GM23248 (cell line): ENCODE measurements around the gene MAP3K21. TPM values are rescaled to one million over a fixed set of nuclear protein-coding genes. Genes with fewer than 3 reads are reported as not detected.
A peak's percentile ranks its signal among the peaks of the same experiment; 100 is the strongest.

Experiments
- DNase-seq: peaks from one replicate; pipeline ENCODE4 v3.0.0-alpha.2; 2015
- H2AFZ ChIP-seq: fragments of 200-600 bp; sonication (generic); 2 replicates; pipeline ENCODE4 v1.6.1; 2016; ENCODE audit warnings: antibody characterized with exemption
- H3F3A ChIP-seq: fragments of 200-600 bp; sonication (generic); 2 replicates; pipeline ENCODE4 v1.6.1; 2016; ENCODE audit warnings: mild to moderate bottlenecking, antibody characterized with exemption, mixed run types; ENCODE audit not compliant: insufficient read depth
- H3K27ac ChIP-seq: fragments of 200-600 bp; sonication (generic); 2 replicates; pipeline ENCODE4 v1.5.1; 2016; ENCODE audit warnings: mild to moderate bottlenecking
- H3K27me3 ChIP-seq: fragments of 200-600 bp; sonication (generic); replicated peaks from 2 replicates; pipeline ENCODE4 v1.6.1; 2016; ENCODE audit warnings: mild to moderate bottlenecking; ENCODE audit not compliant: insufficient read depth
- H3K36me3 ChIP-seq: fragments of 200-600 bp; sonication (generic); 2 replicates; pipeline ENCODE4 v1.6.1; 2016; ENCODE audit warnings: low read depth, mild to moderate bottlenecking
- H3K4me1 ChIP-seq: fragments of 200-600 bp; sonication (generic); 2 replicates; pipeline ENCODE4 v1.6.1; 2016; ENCODE audit warnings: mild to moderate bottlenecking; ENCODE audit not compliant: insufficient read depth
- H3K4me2 ChIP-seq: fragments of 200-600 bp; sonication (generic); one replicate; pipeline ENCODE4 v1.6.1; 2016; ENCODE audit warnings: mild to moderate bottlenecking; ENCODE audit not compliant: unreplicated experiment
- H3K4me3 ChIP-seq: fragments of 200-600 bp; sonication (generic); 2 replicates; pipeline ENCODE4 v1.5.1; 2016; ENCODE audit warnings: mild to moderate bottlenecking
- H3K79me2 ChIP-seq: fragments of 200-600 bp; sonication (generic); 2 replicates; pipeline ENCODE4 v1.6.1; 2016; ENCODE audit warnings: mild to moderate bottlenecking; ENCODE audit not compliant: insufficient read depth
- H3K9ac ChIP-seq: fragments of 200-600 bp; sonication (generic); 2 replicates; pipeline ENCODE4 v1.6.1; 2016; ENCODE audit warnings: mild to moderate bottlenecking
- H3K9me2 ChIP-seq: fragments of 200-600 bp; sonication (generic); 2 replicates; pipeline ENCODE4 v1.6.1; 2016; ENCODE audit warnings: mixed run types, mild to moderate bottlenecking, moderate library complexity; ENCODE audit not compliant: insufficient read depth
- H3K9me3 ChIP-seq: fragments of 200-600 bp; sonication (generic); one replicate; pipeline ENCODE4 v1.6.1; 2017; ENCODE audit warnings: low read depth
- H4K20me1 ChIP-seq: fragments of 200-600 bp; sonication (generic); 2 replicates; pipeline ENCODE4 v1.6.0; 2016; ENCODE audit not compliant: insufficient read depth
- EZH2 ChIP-seq: fragments of 200-600 bp; sonication (generic); IDR thresholded peaks from 2 replicates; pipeline ENCODE4 v1.6.1; 2018; ENCODE audit warnings: antibody characterized with exemption, mild to moderate bottlenecking; ENCODE audit not compliant: insufficient read depth, poor library complexity, severe bottlenecking
- EZH2phosphoT487 ChIP-seq: fragments of 200-600 bp; sonication (generic); IDR thresholded peaks from 2 replicates; pipeline ENCODE4 v1.6.1; 2018; ENCODE audit warnings: antibody characterized with exemption, moderate library complexity, mild to moderate bottlenecking, low read depth; ENCODE audit not compliant: insufficient read depth
- WGBS, 2 experiments: methylation state at CpG; one replicate each; pipeline ENCODE4 v1.1.6; 2015 to 2017; ENCODE audit warnings: low lambda C conversion rate in 2 of 2, low coverage in 1 of 2; ENCODE audit errors: missing lambda C conversion rate in 2 of 2; 5-methylcytosine and 5-hydroxymethylcytosine counted together
- in situ Hi-C: fragments of 300-500 bp; cut with MboI; formaldehyde crosslinking; loops from 2 replicates; pipeline ENCODE4 v1.15.0; 2020
- polyA plus RNA-seq: library from polyadenylated mRNA; unstranded; fragments of >200 nt; fragmentation: Nextera tagmentation; extraction: Ambion mirVana; gene quantifications from 2 replicates; pipeline ENCODE4 v1.2.1, GENCODE V29; 2016
- total RNA-seq: library from RNA; depleted of rRNA; stranded (reverse); fragments of >200 nt; shearing (Covaris generic); gene quantifications from 2 replicates; pipeline ENCODE4 v1.2.3, GENCODE V29; 2014

Gene MAP3K21
- total and polyA plus RNA-seq, 2 experiments from 2014 or later, result 0.03 TPM; not detected in 1

GRCh38 chr1:233389169-233389568 lies 61.6 kb downstream of the MAP3K21 start:
- in situ Hi-C loops, result no loop called here
- Histone ChIP-seq H3K36me3 (no peaks in the 10 kb centered on the region), H3K4me2 (no peak overlapping the region), H3K79me2 (no peaks in the 10 kb centered on the region), H2AFZ (no peak overlapping the region), H3K9ac (no peak overlapping the region), H3K27me3 (peaks cover 12% of the 10 kb centered on the region), H3K9me2 (no peaks in the 10 kb centered on the region), H3K27ac (no peak overlapping the region), H3K9me3 (no peaks in the 10 kb centered on the region), H3K4me3 (no peak overlapping the region), H4K20me1 (no peaks in the 10 kb centered on the region), H3F3A (no peaks in the 10 kb centered on the region), H3K4me1 (no peaks in the 10 kb centered on the region)
- WGBS, 2 experiments, result 62 to 80% methylated on average over 1 of the region's 1 CpG
- DNase-seq, result peak; percentile 3
- TF ChIP-seq EZH2 (no peak), EZH2phosphoT487 (no peak)

GRCh38 chr1:233389893-233390292 lies 62.4 kb downstream of the MAP3K21 start:
- DNase-seq, result no peak
- Histone ChIP-seq H3K36me3 (no peaks in the 10 kb centered on the region), H3K4me2 (no peak overlapping the region), H2AFZ (no peak overlapping the region), H3K27me3 (peaks cover 12% of the 10 kb centered on the region), H3K27ac (no peak overlapping the region), H3K9me2 (no peaks in the 10 kb centered on the region), H3K4me1 (no peaks in the 10 kb centered on the region), H3K4me3 (no peak overlapping the region), H3K9ac (no peak overlapping the region), H4K20me1 (no peaks in the 10 kb centered on the region), H3F3A (no peaks in the 10 kb centered on the region), H3K9me3 (no peaks in the 10 kb centered on the region), H3K79me2 (no peaks in the 10 kb centered on the region)
- TF ChIP-seq EZH2 (no peak), EZH2phosphoT487 (no peak)
- WGBS, 2 experiments, result 19 to 38% methylated on average over 1 of the region's 1 CpG
- in situ Hi-C loops, result no loop called here

- 15 to 33% methylated on average over 3 of the region's 3 CpGs for WGBS, 2 experiments
- TF ChIP-seq EZH2phosphoT487, result no peak
- no peak for TF ChIP-seq EZH2
- H3K9me3 ChIP-seq, result no peaks in the 10 kb centered on the region
- no peak overlapping the region for H3K4me3 ChIP-seq
- no peaks in the 10 kb centered on the region for H3K36me3 ChIP-seq
- no peak overlapping the region for H3K27ac ChIP-seq
- no peak overlapping the region for H3K4me2 ChIP-seq
- H2AFZ ChIP-seq, result no peak overlapping the region
- H3K9me2 ChIP-seq, result no peaks in the 10 kb centered on the region
- in situ Hi-C loops, result no loop called here
- H3K27me3 ChIP-seq, result peaks cover 12% of the 10 kb centered on the region
- H3K79me2 ChIP-seq, result no peaks in the 10 kb centered on the region
- no peak overlapping the region for H3K9ac ChIP-seq
- H4K20me1 ChIP-seq, result no peaks in the 10 kb centered on the region
- H3F3A ChIP-seq, result no peaks in the 10 kb centered on the region
- no peak for DNase-seq
- no peaks in the 10 kb centered on the region for H3K4me1 ChIP-seq
Measured at GRCh38 chr1:233390842-233391737, 63.6 kb downstream of the MAP3K21 start.

GRCh38 chr1:233393084-233393840 lies 65.7 kb downstream of the MAP3K21 start:
- no peak overlapping the region for H3K4me2 ChIP-seq
- no peak overlapping the region for H3K4me3 ChIP-seq
- TF ChIP-seq EZH2 (no peak), EZH2phosphoT487 (no peak)
- no peaks in the 10 kb centered on the region for H3K9me3 ChIP-seq
- no peaks in the 10 kb centered on the region for H3F3A ChIP-seq
- H3K79me2 ChIP-seq, result no peaks in the 10 kb centered on the region
- DNase-seq, result no peak
- H4K20me1 ChIP-seq, result no peaks in the 10 kb centered on the region
- peaks cover 12% of the 10 kb centered on the region for H3K27me3 ChIP-seq
- H3K27ac ChIP-seq, result no peak overlapping the region
- WGBS, 2 experiments, result 47 to 50% methylated on average over 10 of the region's 10 CpGs
- no peaks in the 10 kb centered on the region for H3K36me3 ChIP-seq
- in situ Hi-C loops, result no loop called here
- H3K4me1 ChIP-seq, result no peaks in the 10 kb centered on the region
- H3K9ac ChIP-seq, result no peak overlapping the region
- H2AFZ ChIP-seq, result no peak overlapping the region
- no peaks in the 10 kb centered on the region for H3K9me2 ChIP-seq
